Astrocyte (in vitro differentiated cells and primary cell): ENCODE data around the gene E2F2. TPM values are rescaled to one million over a fixed set of nuclear protein-coding genes. Genes with fewer than 3 reads are reported as not detected.
A peak's percentile ranks its signal among the peaks of the same experiment; 100 is the strongest.

ENCODE experiments used
- DNase-seq: peaks from one replicate; pipeline ENCODE4 v3.0.0-alpha.2; 2010; ENCODE audit warnings: low read depth
- FAIRE-seq: peaks from 2 replicates; lab custom pipeline; 2011; peaks lifted over from hg19 to GRCh38; lab: Jason Lieb, UNC
- H2AFZ ChIP-seq: 2 replicates; pipeline ENCODE4 v1.6.0; 2012; ENCODE audit warnings: low read depth, low read length, inconsistent platforms
- H3K27ac ChIP-seq: 2 replicates; pipeline ENCODE4 v1.5.1; 2011; ENCODE audit warnings: low read depth, low read length, inconsistent platforms
- H3K27me3 ChIP-seq: 2 replicates; pipeline ENCODE4 v1.6.0; 2011; ENCODE audit warnings: low read length, inconsistent platforms; ENCODE audit not compliant: insufficient read depth
- H3K36me3 ChIP-seq: 2 replicates; pipeline ENCODE4 v1.5.1; 2011; ENCODE audit warnings: low read length, inconsistent platforms; ENCODE audit not compliant: insufficient read depth
- H3K4me1 ChIP-seq: 2 replicates; pipeline ENCODE4 v1.5.1; 2011; ENCODE audit warnings: low read length, inconsistent platforms; ENCODE audit not compliant: insufficient read depth
- H3K4me2 ChIP-seq: 2 replicates; pipeline ENCODE4 v1.6.0; 2012; ENCODE audit warnings: low read length, inconsistent platforms
- H3K4me3 ChIP-seq: 2 replicates; pipeline ENCODE4 v1.5.1; 2011; ENCODE audit warnings: low read depth, mild to moderate bottlenecking, low read length, inconsistent platforms; ENCODE audit not compliant: insufficient read depth
- H3K79me2 ChIP-seq: 2 replicates; pipeline ENCODE4 v1.6.0; 2012; ENCODE audit warnings: mild to moderate bottlenecking, low read length, inconsistent platforms; ENCODE audit not compliant: insufficient read depth
- H3K9ac ChIP-seq: 2 replicates; pipeline ENCODE4 v1.6.0; 2012; ENCODE audit warnings: mild to moderate bottlenecking, low read length, inconsistent platforms
- H3K9me3 ChIP-seq: 2 replicates; pipeline ENCODE4 v1.5.1; 2012; ENCODE audit warnings: low read depth, mild to moderate bottlenecking, low read length, inconsistent platforms; ENCODE audit not compliant: insufficient read depth
- H4K20me1 ChIP-seq: 2 replicates; pipeline ENCODE4 v1.6.0; 2012; ENCODE audit warnings: low read length, inconsistent platforms; ENCODE audit not compliant: insufficient read depth
- H3K27ac Mint-ChIP-seq: one replicate; pipeline ENCODE4 v1.8.0; 2021; ENCODE audit warnings: mild to moderate bottlenecking, mixed read lengths; ENCODE audit not compliant: unreplicated experiment
- H3K27me3 Mint-ChIP-seq: one replicate; pipeline ENCODE4 v1.8.0; 2021; ENCODE audit warnings: low read depth, mixed read lengths; ENCODE audit not compliant: unreplicated experiment
- H3K36me3 Mint-ChIP-seq: one replicate; pipeline ENCODE4 v1.8.0; 2021; ENCODE audit warnings: low read depth, mixed read lengths; ENCODE audit not compliant: unreplicated experiment
- H3K4me1 Mint-ChIP-seq: one replicate; pipeline ENCODE4 v1.8.0; 2021; ENCODE audit warnings: low read depth, mixed read lengths; ENCODE audit not compliant: unreplicated experiment
- H3K4me3 Mint-ChIP-seq: one replicate; pipeline ENCODE4 v1.8.0; 2021; ENCODE audit warnings: mild to moderate bottlenecking, moderate library complexity, mixed read lengths; ENCODE audit not compliant: unreplicated experiment
- H3K9me3 Mint-ChIP-seq: one replicate; pipeline ENCODE4 v1.8.0; 2021; ENCODE audit warnings: mild to moderate bottlenecking, mixed read lengths; ENCODE audit not compliant: unreplicated experiment
- CTCF ChIP-seq: IDR thresholded peaks from 2 replicates; pipeline ENCODE4 v1.5.1; 2011; ENCODE audit warnings: low read depth, mild to moderate bottlenecking, inconsistent platforms, low read length, moderate library complexity; ENCODE audit not compliant: insufficient read depth
- EZH2 ChIP-seq: IDR thresholded peaks from 2 replicates; pipeline ENCODE4 v1.6.1; 2012; ENCODE audit warnings: mild to moderate bottlenecking, low read length, inconsistent platforms; ENCODE audit not compliant: insufficient read depth
- total RNA-seq: library from RNA; stranded (reverse); gene quantifications from 2 replicates; pipeline ENCODE4 v1.2.1, GENCODE V29; 2021

The E2F2 gene
- total RNA-seq, 1 donor from 2014 or later: 0.11 TPM

DNA sequence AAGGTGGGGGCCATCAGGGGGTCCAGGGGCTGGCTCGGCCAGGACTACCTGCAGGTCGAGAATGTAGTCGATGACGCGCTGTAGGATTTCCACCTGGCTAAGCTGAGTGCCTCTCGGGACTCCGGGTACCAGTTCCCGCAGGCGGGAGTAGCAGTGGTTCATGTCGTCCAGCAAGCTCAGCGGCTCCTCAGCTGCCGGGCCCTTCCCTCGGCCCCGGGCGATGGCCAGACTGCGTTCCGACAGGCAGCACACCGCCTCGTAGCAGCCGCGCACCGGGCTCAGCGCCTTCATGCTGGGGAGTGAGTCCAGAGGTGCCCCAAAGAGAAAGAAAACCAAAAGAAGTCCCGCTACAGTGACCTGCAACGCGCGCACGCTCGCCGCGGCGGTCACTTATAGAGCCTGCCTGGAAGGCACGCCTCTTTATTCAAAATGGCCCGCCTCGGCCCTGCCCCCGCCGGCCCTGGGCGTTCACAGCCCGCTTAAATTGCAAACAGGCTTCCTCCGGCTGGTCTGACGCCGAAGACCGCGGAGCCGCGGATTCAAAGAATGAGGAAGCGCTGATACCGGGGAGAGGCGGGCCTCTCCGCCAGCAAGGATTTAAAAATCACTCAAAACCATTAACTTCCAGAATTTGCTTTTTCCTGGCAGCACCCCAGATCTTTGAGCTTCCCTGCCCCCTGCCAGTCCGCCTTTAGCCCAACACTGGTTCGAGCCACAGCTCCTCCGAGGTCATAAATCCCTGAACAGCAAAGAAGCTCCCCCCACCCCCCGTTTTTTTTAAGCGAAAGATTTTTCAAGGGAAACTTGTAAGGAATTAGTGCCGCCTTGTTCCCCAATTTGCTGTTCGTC is 28.3 kb upstream of the E2F2 start, which contains the start of gene ID3:
Gene ID3, minus strand, starts transcription at position 366 of the 849 bp plus-strand sequence. Its CDS starts 75 bp downstream, at position 291.
- peak within 1 kb of the TSS; percentile 97 for H3K27ac ChIP-seq
- H3K79me2 ChIP-seq: peaks cover 34% of the 10 kb centered on the region
- no peaks in the 10 kb centered on the region for H3K9me3 ChIP-seq
- H3K4me1 ChIP-seq: peaks cover 62% of the 10 kb centered on the region
- H3K27me3 ChIP-seq: no peaks in the 10 kb centered on the region
- peak within 1 kb of the TSS; percentile 97 for H3K4me3 ChIP-seq
- peak within 1 kb of the TSS; percentile 99 for H3K9ac ChIP-seq
- no peaks in the 10 kb centered on the region for H3K36me3 ChIP-seq
- H3K4me1 Mint-ChIP-seq: peaks cover 51% of the 10 kb centered on the region
- FAIRE-seq (no peak), DNase-seq (peak; percentile 94)
- H3K9me3 Mint-ChIP-seq: no peaks in the 10 kb centered on the region
- peaks cover 32% of the 10 kb centered on the region for H4K20me1 ChIP-seq
- H3K4me3 Mint-ChIP-seq: peak within 1 kb of the TSS; percentile 87
- H2AFZ ChIP-seq: peak within 1 kb of the TSS; percentile 36
- H3K27me3 Mint-ChIP-seq: no peaks in the 10 kb centered on the region
- peak within 1 kb of the TSS; percentile 89 for H3K4me2 ChIP-seq
- no peak for TF ChIP-seq CTCF
- TF ChIP-seq EZH2: no peak
- peak within 1 kb of the TSS; percentile 99 for H3K27ac Mint-ChIP-seq
- H3K36me3 Mint-ChIP-seq: peaks cover 2% of the 10 kb centered on the region

DNA sequence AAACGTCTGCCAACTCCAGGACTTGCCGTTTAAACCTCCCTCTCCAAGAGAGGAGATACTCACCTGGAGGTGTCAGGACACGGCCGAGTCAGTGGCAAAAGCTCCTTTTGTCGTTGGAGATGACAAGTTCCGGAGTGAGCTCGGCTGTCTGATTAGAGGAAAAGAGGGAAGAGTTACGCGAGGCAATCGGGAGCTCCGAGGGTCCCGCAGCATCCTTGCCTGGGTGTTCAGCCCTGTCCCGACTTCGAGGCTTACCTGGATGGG is 27.8 kb upstream of the E2F2 start:
- TF ChIP-seq CTCF (no peak), EZH2 (no peak)
- Histone ChIP-seq H3K4me2 (peak overlapping the region; percentile 89), H3K79me2 (peaks cover 34% of the 10 kb centered on the region), H4K20me1 (peaks cover 32% of the 10 kb centered on the region), H3K9me3 (no peaks in the 10 kb centered on the region), H3K27me3 (no peaks in the 10 kb centered on the region), H3K9ac (peak overlapping the region; percentile 99), H3K4me1 (peaks cover 64% of the 10 kb centered on the region), H3K4me3 (peak overlapping the region; percentile 97), H3K36me3 (no peaks in the 10 kb centered on the region), H2AFZ (no peak overlapping the region), H3K27ac (peak overlapping the region; percentile 97)
- peaks cover 4% of the 10 kb centered on the region for H3K36me3 Mint-ChIP-seq
- peak overlapping the region; percentile 87 for H3K4me3 Mint-ChIP-seq
- no peaks in the 10 kb centered on the region for H3K27me3 Mint-ChIP-seq
- DNase-seq: no peak
- peaks cover 52% of the 10 kb centered on the region for H3K4me1 Mint-ChIP-seq
- no peak for FAIRE-seq
- H3K9me3 Mint-ChIP-seq: no peaks in the 10 kb centered on the region
- peak overlapping the region; percentile 99 for H3K27ac Mint-ChIP-seq
